22Rv1 (cell line): ENCODE data around the gene SETD1A.

Experiments
- ZFX ChIP-seq: fragments of 450-650 bp; IDR thresholded peaks from 2 replicates; pipeline ENCODE4 v1.6.1; 2017; ENCODE audit warnings: antibody characterized with exemption, borderline replicate concordance
- TF ChIP-seq, protein P1 (sequence below): fragments of 450-650 bp; IDR thresholded peaks from 2 replicates; pipeline ENCODE4 v1.5.1; 2017; ENCODE audit warnings: mild to moderate bottlenecking

DNA sequence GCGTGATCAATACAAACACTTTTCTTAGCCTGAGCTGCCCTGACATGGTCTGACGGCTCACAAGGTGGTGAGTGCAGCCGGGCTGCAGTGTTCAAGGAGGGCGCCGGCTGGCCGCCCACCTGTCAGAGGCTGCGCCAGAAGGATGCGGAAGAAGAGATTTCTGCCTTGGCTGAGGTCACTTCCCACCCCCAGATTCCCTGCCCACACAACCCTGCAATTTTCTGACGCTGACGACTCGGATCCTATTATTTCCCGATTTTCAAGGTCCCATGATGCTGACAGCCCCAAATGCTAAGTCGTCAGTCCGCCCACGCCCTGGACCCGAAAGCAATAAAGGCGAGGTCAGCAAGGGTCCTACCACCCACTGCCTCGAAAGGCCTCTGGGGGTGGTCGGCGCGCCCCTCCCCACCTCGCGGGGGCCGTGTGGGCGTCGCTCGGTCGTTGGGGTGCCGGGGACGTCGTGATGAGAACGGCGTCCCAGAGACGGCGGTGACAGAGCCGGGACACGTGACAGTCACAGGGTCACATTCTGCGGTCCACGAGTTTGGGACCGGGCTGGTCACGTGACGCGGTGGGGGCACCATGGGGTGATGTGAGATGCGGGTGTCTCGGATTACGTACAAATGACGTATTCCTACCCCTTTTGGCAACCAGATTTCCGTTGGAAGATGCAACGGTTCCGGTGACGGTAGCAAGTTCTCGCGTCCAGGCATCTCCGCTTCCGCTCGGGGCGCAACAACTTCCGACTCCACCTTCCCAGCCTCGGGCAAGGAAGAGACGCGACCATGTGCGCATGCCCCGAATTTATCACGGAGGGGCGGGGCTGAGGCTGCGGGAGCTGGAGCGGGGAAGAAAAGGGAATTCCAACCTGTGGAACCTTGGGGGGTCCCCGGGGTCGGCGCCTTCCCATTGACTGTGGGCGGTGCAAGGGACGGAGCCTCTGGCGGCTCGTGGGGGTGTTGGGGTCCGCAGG, 75.5 kb downstream of the SETD1A start, which contains the start of gene STX4:
- TF ChIP-seq, protein P1, sequence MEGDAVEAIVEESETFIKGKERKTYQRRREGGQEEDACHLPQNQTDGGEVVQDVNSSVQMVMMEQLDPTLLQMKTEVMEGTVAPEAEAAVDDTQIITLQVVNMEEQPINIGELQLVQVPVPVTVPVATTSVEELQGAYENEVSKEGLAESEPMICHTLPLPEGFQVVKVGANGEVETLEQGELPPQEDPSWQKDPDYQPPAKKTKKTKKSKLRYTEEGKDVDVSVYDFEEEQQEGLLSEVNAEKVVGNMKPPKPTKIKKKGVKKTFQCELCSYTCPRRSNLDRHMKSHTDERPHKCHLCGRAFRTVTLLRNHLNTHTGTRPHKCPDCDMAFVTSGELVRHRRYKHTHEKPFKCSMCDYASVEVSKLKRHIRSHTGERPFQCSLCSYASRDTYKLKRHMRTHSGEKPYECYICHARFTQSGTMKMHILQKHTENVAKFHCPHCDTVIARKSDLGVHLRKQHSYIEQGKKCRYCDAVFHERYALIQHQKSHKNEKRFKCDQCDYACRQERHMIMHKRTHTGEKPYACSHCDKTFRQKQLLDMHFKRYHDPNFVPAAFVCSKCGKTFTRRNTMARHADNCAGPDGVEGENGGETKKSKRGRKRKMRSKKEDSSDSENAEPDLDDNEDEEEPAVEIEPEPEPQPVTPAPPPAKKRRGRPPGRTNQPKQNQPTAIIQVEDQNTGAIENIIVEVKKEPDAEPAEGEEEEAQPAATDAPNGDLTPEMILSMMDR = no peak
- TF ChIP-seq ZFX = no peak
